Measurements from ENCODE around the gene TSPAN9.

Gene TSPAN9

DNA sequence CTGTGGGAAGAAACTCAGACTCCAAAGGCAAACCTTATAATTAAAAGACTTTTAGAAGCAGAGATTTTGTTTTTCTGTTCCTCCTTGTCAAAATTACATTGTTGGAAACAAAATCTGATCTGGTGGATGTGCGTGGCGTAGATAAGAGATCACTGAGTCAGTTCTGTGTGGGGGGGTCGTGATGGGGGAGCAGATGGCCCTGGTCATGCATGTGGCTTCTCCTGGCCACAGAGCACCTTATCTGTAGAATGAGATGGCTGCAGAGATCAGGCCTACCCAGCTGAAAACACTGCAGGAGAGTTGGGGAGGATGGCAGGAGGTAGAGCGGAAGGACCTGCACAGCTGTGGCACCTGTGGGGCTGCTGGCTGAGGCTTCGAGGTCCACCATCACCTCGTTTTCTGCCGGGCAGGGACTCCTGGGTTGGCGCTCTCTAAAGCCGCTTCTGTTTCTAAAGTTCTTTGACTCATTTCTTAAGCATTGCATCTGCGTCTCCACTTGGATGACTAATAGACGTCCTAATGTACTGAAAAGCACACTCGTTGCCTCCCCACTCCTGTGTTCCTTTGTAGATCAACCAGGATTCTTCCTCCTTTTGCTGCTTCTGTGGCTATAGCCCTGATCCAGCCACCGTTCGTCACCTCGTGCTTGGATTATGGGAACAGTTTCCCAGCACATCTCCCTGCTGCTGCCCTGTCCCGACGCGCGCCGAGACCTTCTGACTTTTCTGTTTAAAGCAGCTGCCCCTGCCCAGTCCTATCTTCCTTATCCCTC lies 93.4 kb downstream of the TSPAN9 start:
- no peak for DNase-seq

DNA sequence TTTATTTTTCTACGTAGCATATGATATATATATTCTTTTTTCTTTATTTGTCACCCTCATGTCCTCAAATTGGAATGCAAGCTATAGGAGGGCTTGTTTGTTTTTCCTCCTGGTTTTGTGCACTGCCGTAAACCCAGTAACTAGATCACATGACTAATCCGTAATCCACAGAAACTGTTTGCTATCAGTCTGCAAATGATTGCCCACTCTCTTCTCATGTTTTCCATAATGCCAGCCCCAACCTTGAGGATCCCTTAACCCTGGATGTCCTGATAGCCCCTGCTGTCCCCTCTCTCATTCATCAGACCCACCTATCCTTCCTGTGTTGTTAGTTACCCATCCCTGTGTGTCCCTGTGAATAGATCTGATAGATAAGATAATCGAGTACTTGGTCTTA lies 94.0 kb downstream of the TSPAN9 start:
- DNase-seq, result no peak

DNA sequence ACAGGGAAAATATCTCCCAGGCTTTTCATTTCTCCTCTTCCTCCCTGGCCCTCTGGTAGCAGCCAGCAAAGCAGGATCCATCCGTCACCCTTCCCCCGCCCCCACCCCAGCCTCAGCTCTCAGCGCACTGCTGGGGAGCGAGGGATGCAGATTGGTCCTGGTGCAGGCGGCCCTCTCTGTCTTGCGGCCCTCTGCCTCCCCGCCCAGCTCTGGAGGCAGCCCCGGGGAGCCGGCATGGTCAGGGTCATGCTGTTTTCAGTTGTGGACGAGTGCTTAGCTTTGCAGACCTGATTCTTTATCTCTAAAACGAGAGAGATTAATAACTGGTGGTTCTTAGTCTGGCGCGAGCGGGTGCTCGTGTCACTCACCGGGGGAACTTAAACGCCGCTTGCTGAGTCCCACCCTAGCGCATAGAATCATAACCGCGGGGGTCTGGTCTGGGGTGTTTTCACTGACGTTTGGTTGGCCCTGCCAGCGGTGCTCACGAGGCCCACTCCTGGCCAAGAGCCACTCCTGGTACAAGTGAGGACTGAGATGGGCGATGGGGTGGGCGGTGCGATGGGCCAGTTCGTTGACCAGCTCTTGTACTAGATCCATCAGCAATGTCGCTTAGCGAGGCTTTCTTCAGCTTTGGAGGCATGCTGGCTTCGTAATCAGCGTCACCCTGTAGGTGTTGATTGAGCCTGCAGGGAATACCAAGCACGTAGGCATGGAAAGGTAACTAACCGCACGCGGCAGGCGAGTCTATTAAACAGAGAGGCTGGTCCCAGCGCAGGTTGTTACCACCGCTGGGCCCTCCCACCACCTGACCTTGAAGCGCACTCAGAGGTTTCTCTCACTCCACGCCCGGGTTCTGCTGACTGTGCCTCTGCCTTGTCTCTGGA lies 95.2 kb downstream of the TSPAN9 start:
- DNase-seq, result no peak

DNA sequence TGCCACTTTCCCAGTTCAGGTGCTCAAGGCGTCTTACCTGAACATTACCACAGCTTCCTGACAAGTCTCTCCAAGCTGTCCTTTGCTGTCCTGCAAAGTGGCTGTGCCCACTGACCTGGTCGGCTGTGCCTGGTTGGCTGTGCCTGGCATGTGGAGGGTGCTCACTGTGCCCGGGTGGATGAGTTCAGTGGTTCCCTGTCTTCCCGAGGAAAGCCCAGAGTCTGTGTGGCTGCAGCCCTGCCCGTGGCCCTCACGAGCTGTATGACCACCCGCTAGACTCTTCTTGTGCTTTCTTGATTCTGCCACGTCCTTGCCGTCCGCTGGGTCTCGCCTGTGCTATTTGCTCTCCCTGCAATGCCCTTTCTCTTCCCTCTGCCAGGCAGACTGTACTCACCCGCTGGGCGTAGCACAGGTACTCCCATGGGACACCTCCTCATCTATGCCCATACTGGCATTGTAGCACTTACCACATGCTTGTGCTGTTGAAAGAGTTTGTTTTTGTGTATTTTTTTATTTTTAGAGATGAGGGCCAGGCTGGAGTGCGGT lies 95.9 kb downstream of the TSPAN9 start:
- DNase-seq, result no peak

DNA sequence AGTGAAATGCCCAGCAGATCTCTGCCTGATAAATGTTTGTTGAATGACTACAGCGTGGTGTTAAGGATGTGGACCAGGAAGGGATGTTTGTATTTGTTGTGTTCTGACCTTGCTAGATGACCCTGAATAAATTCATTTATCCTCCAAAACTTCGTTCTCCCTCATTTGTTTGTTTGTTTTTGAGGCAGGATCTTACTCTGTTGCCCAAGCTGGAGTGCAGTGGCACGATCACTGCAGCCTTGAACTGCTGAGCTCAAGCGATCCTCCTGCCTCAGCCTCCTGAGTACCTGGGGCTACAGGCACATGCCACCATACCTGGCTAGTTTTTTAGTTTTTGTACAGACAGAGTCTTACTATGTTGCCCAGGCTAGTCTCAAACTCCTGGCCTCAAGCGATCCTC lies 96.7 kb downstream of the TSPAN9 start:
- DNase-seq, result no peak

DNA sequence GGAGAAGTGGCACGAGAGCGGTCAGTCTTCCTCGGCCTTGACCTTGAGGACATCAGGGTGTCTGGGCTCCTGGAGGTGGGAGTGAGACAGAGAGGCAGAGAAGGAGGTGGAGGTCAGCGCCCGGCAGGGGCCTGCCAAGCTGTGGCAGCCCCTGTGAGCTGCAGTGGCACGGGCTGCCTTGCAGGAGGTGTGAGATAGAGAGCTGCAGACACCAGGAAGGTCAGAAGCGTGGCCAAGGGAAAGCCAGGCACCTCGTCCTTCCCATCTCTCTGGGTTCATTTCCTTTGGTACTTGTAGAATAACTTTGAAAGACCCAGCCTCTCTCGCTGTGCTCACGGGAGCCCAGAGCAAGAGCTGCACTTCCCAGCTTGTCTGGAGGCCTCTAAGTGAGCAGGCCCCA lies 98.1 kb downstream of the TSPAN9 start:
- no peak for DNase-seq

DNA sequence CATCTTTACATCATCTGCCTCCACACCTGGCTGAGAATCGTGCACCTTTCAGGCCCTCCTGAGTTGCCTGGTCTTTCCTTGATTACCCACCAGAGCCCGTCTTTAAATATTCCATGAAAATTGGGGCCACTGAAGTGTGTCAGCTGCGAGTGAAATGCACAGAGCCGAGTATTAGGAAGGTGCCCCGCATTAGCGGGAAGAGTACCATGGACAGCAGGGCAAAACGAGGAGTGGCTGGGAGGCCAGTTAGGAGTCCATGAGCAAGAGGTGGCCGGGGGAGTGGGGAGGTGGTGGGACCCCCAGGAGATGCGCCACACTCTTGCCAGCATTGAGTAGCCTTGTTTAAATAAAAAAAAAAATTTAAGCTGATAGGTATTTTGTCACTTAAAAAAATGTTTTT lies 99.6 kb downstream of the TSPAN9 start:
- DNase-seq, result no peak

DNA sequence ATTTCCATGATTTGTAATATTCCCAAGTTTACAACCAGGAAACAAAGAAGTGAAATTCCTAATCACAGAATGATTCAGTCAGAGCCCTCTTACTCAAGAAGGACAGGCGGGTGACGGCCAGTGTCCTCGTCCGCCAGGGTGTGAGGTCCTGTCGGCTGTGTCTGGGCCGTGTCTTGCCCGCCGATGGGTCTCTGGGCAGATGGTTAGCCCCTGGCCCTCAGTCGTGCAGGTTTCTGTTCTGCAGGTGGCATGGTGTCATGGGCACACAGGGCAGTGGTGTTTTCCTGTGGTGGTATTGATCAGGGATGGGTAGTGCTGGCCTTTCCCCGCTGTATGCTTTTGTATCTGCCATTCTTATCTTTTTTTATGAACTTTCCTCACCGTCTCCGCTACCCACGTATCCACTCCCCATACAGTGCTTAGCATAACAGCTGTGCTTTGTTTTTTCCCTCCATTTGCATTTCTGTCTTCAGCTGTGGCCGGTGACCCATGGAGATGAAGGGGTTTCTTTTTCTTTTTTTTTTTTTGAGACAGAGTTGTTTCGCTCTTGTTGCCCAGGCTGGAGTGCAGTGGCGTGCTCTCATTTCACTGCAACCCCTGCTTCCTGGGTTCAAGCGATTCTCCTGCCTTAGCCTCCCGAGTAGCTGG lies 100.7 kb downstream of the TSPAN9 start:
- DNase-seq, result no peak

DNA sequence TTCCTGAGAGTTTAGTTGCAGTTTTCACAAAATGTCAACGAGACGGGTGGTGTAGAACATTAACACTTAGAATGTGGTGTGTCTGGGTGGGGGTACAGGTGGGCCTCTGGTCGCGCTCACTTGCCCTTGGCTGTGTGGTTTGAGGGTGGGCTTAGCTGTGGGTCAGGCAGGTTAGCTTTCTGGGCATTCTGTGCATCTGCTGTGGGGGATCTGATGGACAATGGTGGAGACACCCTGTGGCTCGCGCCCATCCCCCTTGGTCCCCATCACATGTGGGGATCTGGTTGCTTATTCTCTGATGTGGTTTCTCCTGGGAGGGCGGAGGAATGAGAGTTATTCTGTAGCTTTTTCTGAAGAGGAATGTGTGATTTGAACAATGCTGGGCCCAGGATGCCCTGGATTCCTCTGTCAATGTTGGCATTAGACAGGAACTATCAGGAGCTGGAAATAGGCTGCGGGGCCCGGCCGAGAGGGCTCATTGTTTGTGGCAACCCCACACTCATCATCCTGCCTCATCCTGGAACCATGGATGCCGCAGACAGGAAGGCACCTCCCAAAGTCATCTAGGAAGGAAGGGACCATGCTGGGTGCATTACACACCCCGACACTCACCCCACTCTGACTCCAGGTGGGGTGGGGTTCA lies 101.6 kb downstream of the TSPAN9 start:
- DNase-seq, result no peak

DNA sequence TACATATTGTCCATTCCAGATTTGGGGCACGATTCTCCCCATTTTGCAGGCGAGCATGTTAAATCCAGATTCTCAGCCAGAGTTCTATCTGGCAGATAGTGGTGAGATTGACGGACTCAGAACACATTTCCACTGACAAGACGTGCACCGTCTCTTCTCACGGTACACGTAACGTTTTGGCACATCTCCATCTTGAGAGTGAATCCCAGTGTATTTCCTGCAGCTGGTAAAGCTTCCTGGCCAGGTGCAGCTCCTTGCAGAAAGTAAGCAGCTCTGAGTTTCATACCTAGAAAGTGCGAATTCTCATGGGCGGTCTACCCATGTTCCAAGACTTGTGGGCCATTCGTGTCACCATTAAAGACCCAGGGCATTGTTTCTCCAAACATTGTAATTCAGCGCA lies 102.6 kb downstream of the TSPAN9 start:
- no peak for DNase-seq

DNA sequence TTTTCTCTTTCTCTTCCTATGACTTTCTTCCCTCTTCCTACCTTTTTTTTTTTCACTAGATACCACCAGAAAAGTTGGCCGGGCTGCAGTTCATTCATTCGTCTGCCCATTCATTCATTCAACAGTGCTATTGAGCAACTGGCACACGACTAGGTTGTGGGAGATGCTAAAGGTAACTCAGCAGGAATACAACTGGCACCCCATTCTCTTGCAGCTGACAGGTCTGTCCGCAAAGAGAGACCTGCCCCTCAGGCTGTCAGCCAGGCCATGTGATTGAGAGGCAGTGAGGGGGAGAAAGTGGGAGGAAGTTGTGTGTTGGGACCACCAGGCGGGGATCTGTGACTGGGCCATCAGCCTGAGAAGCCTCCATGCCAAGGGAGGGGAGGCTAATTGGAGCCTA lies 105.2 kb downstream of the TSPAN9 start:
- DNase-seq, result no peak

DNA sequence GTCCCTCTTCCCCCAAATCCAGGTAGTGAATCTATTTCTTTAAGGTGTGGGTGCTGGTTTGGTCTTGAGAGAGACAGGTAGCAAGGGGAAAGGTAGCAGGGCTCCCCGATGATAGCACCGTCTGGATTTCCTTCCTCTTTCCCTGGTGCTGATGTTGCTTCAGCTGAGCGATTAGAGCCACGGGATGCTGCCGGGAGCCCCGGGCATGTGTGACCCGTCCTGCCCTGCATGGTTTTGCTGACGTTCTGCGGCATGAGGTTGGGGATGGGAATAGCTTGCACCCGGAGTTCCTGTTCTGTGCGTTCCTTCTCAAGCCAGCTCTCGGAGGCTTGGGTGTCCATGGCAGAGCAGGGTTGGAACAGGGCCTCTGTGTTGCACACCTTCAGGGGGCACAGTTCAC lies 107.3 kb downstream of the TSPAN9 start:
- DNase-seq, result no peak

DNA sequence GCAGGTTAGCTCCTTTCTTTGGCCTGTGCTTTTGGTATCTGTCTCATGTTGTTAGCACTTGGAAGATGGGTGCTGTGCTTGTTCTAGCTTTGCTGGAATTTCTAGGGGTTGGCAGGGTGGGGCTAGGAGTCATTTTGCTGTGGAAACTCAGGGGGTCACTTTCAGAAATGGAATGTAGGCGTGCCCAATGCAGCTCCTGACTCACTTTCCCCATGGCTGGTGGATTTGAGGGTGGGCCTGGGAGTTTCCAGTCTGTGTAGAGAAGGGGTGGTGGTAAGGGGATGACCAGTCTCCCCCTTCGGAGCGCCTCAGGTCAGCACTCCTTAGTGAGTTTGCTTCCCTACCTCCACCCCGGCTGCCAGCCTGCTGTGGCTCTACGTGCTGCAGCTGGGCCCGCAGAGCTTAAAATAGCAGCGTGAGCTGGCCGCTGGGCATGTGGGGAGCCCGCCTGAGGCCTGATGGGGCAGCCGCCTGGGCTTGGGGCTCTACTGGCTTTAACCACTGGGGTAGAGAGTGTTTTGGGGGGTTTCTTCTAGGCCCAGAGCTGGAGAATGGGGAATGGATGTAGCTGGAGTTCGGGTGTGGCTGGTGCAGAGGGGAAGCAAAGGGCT lies 108.2 kb downstream of the TSPAN9 start:
- no peak for DNase-seq

DNA sequence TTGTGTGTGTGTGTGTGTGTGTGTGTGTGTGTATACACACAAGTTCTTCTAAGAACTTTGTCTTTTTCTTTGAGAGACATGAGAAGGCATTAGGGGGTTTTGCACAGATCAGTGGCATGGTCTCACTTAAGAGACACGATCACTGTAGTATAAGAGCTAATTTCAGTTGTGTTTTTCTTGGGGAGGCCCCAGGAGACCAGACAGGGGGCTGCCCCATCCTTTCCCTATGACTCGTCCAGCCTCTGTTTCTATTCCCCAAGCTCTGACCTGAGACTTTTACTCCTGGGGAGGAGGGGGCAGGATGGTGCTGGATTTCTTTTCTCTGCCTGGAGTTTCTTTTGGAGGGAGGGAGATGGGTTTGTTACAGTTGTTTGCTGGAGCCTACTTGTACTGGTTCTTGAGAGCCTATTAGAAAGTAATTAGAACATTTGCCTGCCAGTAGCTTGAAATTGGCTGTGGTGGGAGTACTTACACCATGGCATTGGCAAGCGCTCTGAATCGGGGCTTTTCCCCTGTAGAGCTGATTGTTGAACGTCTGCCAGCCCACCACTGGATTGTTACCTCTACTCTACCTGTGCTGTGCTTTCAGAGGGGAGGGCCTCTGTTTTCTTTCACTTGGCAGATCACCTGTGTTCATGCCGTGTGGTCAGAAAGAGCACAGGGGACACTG lies 109.5 kb downstream of the TSPAN9 start:
- no peak for DNase-seq

DNA sequence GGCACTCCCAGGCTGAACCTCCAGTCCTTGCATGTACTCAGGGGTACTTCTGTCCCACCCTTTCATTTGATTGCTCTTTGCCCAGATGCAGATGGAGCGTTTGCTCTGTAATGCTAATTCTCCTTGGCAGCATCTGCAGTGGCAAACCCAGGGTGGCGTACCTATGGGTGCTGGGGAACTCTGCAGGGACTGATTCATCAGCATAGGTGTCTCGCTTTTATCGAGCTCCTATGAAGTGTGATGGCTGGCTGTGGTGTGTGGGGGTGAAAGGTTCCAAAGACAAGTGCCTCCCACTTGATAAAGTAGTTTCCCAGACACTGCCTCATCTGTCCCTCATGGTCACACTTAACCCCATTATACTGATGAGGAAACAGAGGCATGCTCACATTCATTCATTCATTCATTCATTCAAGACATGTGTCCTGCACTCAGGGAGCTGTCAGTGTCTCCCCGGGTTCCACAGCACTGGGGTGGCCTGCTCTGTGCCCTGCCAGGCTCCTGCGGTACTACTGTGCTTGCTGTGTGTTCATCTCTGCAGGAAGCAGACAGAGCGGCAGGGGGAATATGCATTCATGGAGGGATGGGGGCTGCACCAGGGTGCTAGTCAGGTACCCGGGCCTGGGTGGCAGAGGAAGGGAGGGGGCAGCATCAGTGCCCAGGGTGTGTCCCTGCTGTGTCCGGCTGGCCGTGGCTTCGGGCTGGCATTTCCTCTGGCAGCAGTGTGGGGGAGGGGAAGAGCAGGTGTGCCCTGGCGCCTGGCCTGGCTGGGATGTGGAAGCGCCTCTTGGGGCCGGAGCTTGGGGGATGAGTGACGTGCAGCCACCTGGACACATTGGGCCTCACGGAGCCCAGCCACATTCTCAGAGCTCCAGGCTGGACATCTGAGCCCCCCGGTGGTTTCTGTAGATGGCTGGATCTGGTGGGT lies 110.9 kb downstream of the TSPAN9 start:
- no peak for DNase-seq

DNA sequence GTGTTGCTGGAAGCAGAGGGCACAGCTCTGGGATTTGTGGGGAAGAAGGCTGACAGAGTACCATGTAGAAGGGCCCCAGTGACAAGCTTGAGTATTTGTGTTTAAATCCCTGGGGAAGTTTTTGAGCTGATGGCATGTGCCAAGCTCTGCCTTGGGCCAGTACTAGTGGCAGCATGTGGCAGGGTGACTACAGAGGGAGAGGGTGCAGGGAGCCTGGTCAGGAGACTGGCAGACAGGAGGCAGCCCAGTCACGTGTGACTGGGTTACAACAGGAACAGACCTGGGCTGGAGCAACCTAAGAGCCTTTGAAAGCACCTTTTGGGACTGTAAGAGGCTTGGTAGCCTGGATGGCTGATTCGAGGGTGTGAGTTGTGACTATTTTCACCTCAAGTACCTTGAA lies 112.1 kb downstream of the TSPAN9 start:
- DNase-seq, result no peak

DNA sequence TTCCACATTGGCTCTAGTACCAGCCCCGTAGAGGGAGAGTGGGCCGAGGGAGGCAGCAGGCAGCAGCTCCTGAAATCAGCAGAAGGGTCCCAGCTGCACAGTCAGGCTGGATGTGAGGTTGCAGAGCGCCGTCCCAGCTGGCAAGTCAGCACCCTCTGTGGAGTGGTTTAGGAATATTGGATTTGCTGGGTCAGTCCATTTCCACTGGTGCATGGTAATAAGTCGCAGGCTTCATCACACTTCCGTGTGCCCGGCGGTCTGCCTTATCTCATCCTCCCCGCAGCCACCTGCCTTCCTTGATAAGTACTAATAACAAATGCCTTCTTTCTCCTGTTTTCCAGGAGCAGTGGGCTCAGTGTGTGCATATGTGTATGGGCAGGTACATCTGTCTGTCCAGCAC lies 112.9 kb downstream of the TSPAN9 start:
- DNase-seq, result no peak

DNA sequence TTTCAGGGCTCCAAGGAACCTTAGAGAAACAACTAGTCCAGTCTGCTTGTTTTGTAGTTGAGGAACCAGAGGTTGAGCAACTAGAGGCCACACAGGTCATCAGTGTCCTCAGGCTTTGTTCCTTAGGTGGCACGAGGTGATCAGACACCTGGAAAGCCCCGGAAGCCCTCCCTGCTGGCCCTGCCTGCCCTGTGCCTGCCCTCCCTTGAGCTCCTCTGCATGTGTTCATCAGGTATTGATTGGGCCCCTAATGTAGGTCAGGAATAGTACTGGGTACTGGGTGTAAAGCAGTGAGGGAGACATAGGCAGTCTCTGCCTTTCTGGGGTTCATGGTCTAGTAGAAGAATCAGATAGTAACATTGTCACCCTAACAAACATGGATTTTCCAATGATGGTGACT lies 114.3 kb downstream of the TSPAN9 start:
- DNase-seq, result no peak

DNA sequence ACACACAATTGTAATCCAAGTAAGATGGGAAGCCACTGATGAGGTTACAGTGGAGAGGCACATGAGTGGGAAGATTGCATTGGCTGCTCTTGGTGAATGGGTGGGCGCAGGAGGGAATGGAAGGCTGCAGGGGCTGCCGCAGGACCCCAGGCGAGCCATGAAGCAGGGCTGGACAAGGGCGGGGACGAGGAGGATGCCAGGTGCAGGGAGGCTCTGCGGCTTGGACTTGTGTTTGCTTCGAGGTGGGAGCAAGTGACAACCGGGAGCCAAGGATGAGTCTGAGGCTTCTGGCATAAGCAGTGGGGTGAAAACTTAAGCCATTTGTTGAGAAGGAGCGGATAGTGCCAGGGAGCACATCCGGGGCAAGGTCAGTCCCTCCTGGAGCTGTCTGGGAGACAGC lies 115.0 kb downstream of the TSPAN9 start:
- DNase-seq, result no peak

DNA sequence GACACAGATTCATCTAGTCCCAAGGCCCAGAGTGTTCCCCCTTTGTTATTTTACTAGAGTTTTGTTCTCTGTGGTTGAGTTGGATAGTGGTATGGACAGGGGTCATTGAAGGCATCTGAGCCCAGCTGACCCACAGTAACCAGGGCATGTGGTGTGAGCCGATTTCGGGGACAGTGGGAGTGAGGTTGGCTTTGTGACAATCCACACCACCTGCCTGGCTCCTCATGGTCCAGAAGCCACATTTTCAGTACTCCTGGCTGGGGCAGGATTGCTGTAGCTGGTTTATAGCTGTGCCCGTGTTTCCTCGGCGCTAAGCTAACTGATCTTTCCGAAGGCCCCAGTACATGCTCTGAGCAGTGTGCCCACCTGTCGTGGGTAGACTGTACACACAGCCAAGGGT lies 116.0 kb downstream of the TSPAN9 start:
- no peak for DNase-seq

DNA sequence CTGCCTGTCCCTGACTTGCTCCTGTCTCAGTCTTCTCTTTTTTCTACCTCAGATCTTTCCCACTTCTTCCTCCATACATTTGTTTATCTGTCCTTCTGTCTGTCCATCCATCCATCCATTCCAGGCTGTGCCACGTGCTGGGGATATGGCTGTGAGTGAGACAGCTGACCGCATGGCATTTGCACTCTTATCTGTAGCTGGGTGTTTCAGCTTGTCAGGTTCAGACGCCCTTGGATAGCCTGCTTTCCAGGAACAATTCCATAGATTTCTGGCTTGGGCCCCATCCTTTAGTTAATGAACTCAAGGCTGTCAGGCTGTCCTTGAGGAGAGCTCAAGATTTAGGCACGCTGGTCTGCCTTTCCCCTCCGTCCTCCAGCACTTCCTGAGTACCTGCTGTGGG lies 116.6 kb downstream of the TSPAN9 start:
- DNase-seq, result no peak

All from NCI-H1092 (cell line).